ENCODE data around the gene KRTAP20-3.

DNA sequence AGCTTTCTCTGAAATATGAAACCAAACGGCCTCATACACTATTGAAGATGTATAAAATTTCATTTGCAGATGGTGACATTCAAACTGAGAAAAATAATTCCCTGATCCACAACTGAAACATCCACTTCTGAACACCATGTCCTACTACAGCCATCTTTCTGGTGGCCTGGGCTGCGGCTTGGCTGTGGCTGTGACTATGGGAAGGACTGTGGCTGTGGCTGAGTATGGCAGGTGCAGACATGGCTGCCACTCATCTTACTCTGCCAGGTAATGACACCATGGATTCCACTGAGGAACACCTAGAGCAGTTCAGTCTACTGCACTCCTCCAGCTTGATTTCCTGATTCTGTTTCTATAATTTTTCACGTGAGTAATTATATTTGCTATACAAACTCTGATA, 22.1 kb upstream of the KRTAP20-3 start, which contains the start of gene KRTAP20-4:
- TF ChIP-seq, protein P1, sequence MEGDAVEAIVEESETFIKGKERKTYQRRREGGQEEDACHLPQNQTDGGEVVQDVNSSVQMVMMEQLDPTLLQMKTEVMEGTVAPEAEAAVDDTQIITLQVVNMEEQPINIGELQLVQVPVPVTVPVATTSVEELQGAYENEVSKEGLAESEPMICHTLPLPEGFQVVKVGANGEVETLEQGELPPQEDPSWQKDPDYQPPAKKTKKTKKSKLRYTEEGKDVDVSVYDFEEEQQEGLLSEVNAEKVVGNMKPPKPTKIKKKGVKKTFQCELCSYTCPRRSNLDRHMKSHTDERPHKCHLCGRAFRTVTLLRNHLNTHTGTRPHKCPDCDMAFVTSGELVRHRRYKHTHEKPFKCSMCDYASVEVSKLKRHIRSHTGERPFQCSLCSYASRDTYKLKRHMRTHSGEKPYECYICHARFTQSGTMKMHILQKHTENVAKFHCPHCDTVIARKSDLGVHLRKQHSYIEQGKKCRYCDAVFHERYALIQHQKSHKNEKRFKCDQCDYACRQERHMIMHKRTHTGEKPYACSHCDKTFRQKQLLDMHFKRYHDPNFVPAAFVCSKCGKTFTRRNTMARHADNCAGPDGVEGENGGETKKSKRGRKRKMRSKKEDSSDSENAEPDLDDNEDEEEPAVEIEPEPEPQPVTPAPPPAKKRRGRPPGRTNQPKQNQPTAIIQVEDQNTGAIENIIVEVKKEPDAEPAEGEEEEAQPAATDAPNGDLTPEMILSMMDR (IDR thresholded peaks at IDR 0.05 in 2 of 3, conservative IDR thresholded peaks at IDR 0.05 in 1 of 3; ENCODE audit: control insufficient read depth in 2 of 3, extremely low read depth in 1 of 3, insufficient read depth in 1 of 3, low read depth in 3 of 3, low read length in 3 of 3): no peak
- no peak for TF ChIP-seq POLR2AphosphoS5 (IDR thresholded peaks at IDR 0.05; ENCODE audit: low read length)

Data from GM12878 (cell line).